ENCODE data around the gene SURF1.
"Not testable (repeated sequence)": the region's sequence is repeated elsewhere in the genome, so short reads cannot be mapped to it uniquely, and the experiment has no call there.

GRCh38 chr9:133334888-133335287, 21.4 kb downstream of the SURF1 start:
- TF ChIP-seq CTCF (conservative IDR thresholded peaks at IDR 0.05); EZH2 (IDR thresholded peaks at IDR 0.05; ENCODE audit: low read depth): not testable (repeated sequence)

All from PC-9 (cell line).